Heart left ventricle (tissue), 16 donors: ENCODE data around the gene YBX2. TPM values are rescaled to one million over a fixed set of nuclear protein-coding genes. Genes with fewer than 3 reads are reported as not detected.

Source experiments
- ATAC-seq, 4 donors: fragments of 200-7000 bp; cut with Tn5 transposase; one replicate each; pipeline ENCODE4 v1.9.1; 2020 to 2022; ENCODE audit warnings: moderate library complexity in 4 of 4, mild to moderate bottlenecking in 3 of 4, moderate number of reproducible peaks in 1 of 4
- DNase-seq, 5 donors: peaks; one replicate each; pipeline ENCODE4 v3.0.0-alpha.2; 2020
- H3K27ac ChIP-seq, 12 donors: fragments of 200-600 bp; sonication (generic) in 4 of 12; one replicate each; pipeline versions ENCODE4 v1.5.0 to v1.8.0; 2016 to 2022; ENCODE audit warnings: mild to moderate bottlenecking in 2 of 12
- H3K27me3 ChIP-seq, 9 donors: fragments of 200-600 bp; sonication (generic) in 2 of 9; one replicate each; pipeline versions ENCODE4 v1.5.1 to v1.8.0; 2016 to 2022; ENCODE audit warnings: mild to moderate bottlenecking in 3 of 9
- H3K36me3 ChIP-seq, 9 donors: fragments of 200-600 bp; sonication (generic) in 2 of 9; one replicate each; pipeline versions ENCODE4 v1.5.0 to v1.8.0; 2018 to 2022; ENCODE audit warnings: mild to moderate bottlenecking in 2 of 9
- H3K4me1 ChIP-seq, 12 donors: fragments of 200-600 bp; sonication (generic) in 4 of 12; one replicate each; pipeline versions ENCODE4 v1.5.0 to v1.8.0; 2016 to 2022; ENCODE audit warnings: mild to moderate bottlenecking in 3 of 12
- H3K4me3 ChIP-seq, 12 donors: fragments of 200-600 bp; sonication (generic) in 4 of 12; one replicate each; pipeline versions ENCODE4 v1.5.0 to v1.8.0; 2017 to 2022; ENCODE audit warnings: mild to moderate bottlenecking in 9 of 12, moderate library complexity in 4 of 12
- H3K9me3 ChIP-seq, 12 donors: fragments of 200-600 bp; sonication (generic) in 4 of 12; one replicate each; pipeline versions ENCODE4 v1.5.0 to v1.8.0; 2016 to 2022; ENCODE audit warnings: mild to moderate bottlenecking in 1 of 12
- CTCF ChIP-seq, 12 donors: fragments of 200-600 bp; sonication (generic) in 4 of 12; IDR thresholded peaks; one replicate each; pipeline versions ENCODE4 v1.5.0 to v1.8.0; 2018 to 2022; ENCODE audit warnings: antibody characterized with exemption in 12 of 12, mild to moderate bottlenecking in 5 of 12
- POLR2A ChIP-seq, 2 donors: fragments of 450-650 bp; IDR thresholded peaks; one replicate each; pipeline ENCODE4 v1.6.1; 2017; ENCODE audit warnings: antibody characterized with exemption in 2 of 2, mild to moderate bottlenecking in 2 of 2, moderate library complexity in 2 of 2
- WGBS, 4 donors: extraction: QIAGEN DNeasy Blood & Tissue Kit in 2 of 4; methylation state at CpG; one replicate each; pipeline versions ENCODE4 v1.1.5 to v1.1.7; 2013 to 2018; 5-methylcytosine and 5-hydroxymethylcytosine counted together
- intact Hi-C, 10 donors: fragments of 100-400 bp; cut with DNase I; formaldehyde crosslinking; loops; one replicate each; pipeline versions ENCODE4 v1.11.1 to v1.14.2; 2022
- polyA plus RNA-seq, 2 donors: library from polyadenylated mRNA; stranded (reverse); fragments of 200-250 nt; gene quantifications; one replicate each; pipeline ENCODE4 v1.2.3, GENCODE V29; 2013
- total RNA-seq, 9 donors: library from RNA; depleted of rRNA in 2 of 9; stranded (reverse); fragments of >200 nt in 2 of 9; fragmentation: NEBNext Ultra II Directional in 3 of 9; extraction: Animal tissue kit (Norgen Biotek cat#: 25700) in 3 of 9; gene quantifications; one replicate each; pipeline versions ENCODE4 v1.1.0 to v1.2.4, GENCODE V29; 2016 to 2023
- donor health status: ischemic (EF 13 %, LVEDD 7.1; RV severe dilation, severe dysfunction).
- donor health status: healthy with polysubstance abuse.
- donor health status: DM: no; HTN: yes; CAD: no.
- donor health status: DM: no; HTN: no; CAD: no.
- donor health status: ischemic (EF 25% LVEDD 6.9; RV normal size, moderate dysfunction).
- donor health status: ischemic (EF 25% LVEDD 5.7; RV mildly dilated, moderate dysfunction).
- donor health status: healthy.
- donor health status: DM: yes; HTN: yes; CAD: no.
- donor health status: ischemic (EF 35%, LVEDD 5.7; RV mildly dilated, moderate dysfunction).
- donor health status: nonischemic (EF 11% LVEDD 7.7; RV severe dilation, severe dysfunction).
- donor health status: DM: yes; HTN: yes; CAD: no.
- donor health status: PGD.
- donor health status: ischemic (EF 29% LVEDD 5.4; RV normal size, mild dysfunction).
- donor health status: nonischemic (EF 23%, LVEDD 6.1; RV moderate dilation, normal function).

YBX2 gene
- total and polyA plus RNA-seq, 11 donors: 0.32 to 2.0 (median 0.56) TPM

DNA sequence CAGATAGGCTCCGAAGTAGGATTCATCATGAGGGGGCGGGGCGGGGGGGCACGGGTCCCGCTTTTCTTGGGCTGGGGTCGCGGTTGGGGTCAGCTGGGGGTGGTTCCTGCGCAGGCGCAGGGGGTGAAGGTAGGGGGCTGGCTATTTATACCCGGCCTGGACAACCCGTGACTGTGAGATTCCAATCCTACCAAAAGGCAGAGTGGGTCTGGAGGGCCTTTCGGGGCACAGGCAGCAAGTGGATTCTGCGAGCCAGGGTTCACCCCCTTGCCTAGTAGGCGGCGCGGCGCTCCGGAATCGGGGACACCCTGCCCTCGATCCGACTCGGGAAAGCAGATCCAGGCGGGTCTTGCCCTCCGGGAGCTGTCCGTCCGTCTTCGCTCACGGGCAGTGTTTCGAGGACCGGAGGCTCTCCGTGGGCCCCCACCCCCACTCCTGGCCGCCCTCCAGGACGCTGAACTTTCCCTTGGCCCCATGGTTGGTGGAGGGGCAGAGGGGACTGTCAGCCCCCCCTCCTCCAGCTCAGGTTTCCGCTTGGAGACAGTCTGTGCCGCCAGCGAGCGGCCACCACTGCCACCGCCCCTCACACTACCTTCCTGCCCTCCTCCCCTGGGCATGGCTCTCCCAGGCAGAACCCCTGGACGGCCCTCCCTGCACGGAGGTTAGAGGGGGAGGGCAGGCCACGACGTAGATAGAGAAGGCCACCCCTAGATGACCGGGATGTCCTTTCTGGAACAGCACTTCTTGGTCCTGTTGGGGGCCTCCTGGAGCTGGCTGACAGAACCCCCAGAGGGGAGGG lies 12.3 kb downstream of the YBX2 start:
- Histone ChIP-seq H3K4me1 (peaks cover 4 to 49% (median 21%) of the 10 kb centered on the region in 12 donors), H3K27me3 (peaks cover 0 to 24% (median 3%) of the 10 kb centered on the region in 9 donors), H3K4me3 (peak overlapping the region; percentile 19 to 76 (median 64)), H3K9me3 (no peaks in the 10 kb centered on the region), H3K27ac (peak overlapping the region; percentile 84 to 99 (median 96)), H3K36me3 (peaks cover 0 to 37% (median 8%) of the 10 kb centered on the region in 9 donors)
- TF ChIP-seq CTCF (IDR thresholded peaks at IDR 0.05): no peak
- TF ChIP-seq POLR2A (IDR thresholded peaks at IDR 0.05): peak in 1 of 2 donors; percentile 9
- DNase-seq: peak; percentile 84 to 89 (median 86)
- intact Hi-C loops: loop anchor here in 8 of 10 donors (1.0 to 10.0 kb wide), 6 partner anchors 14 to 65 kb away; partner anchors contain the start of gene ELP5 (in 1 of the 8)
- 0 to 7% (median 2%) methylated on average over 21 to 43 of the region's 43 CpGs for WGBS, 4 donors
- peak; percentile 61 to 68 (median 66) for ATAC-seq

DNA sequence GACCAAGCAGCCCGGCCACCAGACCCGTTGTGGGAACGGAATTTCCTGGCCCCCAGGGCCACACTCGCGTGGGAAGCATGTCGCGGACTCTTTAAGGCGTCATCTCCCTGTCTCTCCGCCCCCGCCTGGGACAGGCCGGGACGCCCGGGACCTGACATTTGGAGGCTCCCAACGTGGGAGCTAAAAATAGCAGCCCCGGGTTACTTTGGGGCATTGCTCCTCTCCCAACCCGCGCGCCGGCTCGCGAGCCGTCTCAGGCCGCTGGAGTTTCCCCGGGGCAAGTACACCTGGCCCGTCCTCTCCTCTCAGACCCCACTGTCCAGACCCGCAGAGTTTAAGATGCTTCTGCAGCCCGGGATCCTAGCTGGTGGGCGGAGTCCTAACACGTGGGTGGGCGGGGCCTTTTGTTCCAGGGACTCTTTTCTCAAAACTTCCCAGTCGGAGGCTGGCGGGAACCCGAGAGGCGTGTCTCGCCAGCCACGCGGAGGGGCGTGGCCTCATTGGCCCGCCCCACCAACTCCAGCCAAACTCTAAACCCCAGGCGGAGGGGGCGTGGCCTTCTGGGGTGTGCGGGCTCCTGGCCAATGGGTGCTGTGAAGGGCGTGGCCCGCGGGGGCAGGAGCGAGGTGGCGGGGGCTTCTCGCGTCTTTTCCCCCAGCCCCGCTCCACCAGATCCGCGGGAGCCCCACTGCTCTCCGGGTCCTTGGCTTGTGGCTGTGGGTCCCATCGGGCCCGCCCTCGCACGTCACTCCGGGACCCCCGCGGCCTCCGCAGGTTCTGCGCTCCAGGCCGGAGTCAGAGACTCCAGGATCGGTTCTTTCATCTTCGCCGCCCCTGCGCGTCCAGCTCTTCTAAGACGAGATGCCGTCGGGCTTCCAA lies 13.1 kb downstream of the YBX2 start, which contains the start of gene SLC2A4:
TSS of gene SLC2A4 (plus strand) at position 645 of the 879 bp plus-strand sequence. CDS start at position 862, 217 bp downstream.
- intact Hi-C loops: loop anchor here in 8 of 10 donors (1.0 to 10.0 kb wide), 6 partner anchors 15 to 66 kb away; partner anchors contain the start of gene ELP5 (in 1 of the 8)
- Histone ChIP-seq H3K9me3 (no peaks in the 10 kb centered on the region), H3K27ac (peak within 1 kb of the TSS; percentile 90 to 99 (median 96)), H3K27me3 (peaks cover 0 to 24% (median 3%) of the 10 kb centered on the region in 9 donors), H3K36me3 (peaks cover 0 to 29% (median 8%) of the 10 kb centered on the region in 9 donors), H3K4me3 (peak within 1 kb of the TSS; percentile 19 to 76 (median 64)), H3K4me1 (peaks cover 4 to 49% (median 21%) of the 10 kb centered on the region in 12 donors)
- ATAC-seq (peak; percentile 73 to 84 (median 80)), DNase-seq (peak; percentile 93 to 97 (median 96))
- TF ChIP-seq POLR2A (IDR thresholded peaks at IDR 0.05): peak; percentile 48 to 53
- TF ChIP-seq CTCF (IDR thresholded peaks at IDR 0.05): no peak
- 0% methylated on average over 43 to 71 of the region's 71 CpGs; no CpG with 5 or more reads in 1 of the 4 donors for WGBS, 4 donors

DNA sequence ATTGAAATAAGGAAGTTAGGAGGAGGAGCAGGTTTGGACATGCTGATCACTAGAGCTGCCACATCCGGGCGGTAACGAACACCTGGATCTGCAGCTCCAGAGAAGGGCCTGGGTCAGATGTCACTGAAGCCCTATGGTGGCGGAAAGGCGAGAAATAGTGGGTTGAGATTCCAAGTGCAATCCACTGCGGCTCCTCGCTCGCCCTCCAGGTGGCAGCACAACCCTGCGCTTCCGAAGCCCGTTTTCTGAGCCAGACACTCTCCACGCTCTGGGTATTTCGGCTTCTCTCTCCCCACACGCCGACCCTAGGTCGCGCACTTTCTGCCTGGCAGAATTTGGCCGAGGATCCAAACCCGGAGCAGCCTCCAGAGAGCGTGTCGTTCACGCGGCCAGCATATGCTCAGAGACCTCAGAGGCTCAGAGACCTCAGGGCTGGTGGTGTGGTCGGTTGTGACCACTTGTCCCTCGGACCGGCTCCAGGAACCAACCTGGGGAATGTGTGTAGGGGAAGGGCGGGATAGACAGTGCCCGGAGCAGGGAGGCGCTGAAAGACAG lies 13.8 kb downstream of the YBX2 start:
- Histone ChIP-seq H3K27me3 (peaks cover 0 to 24% (median 3%) of the 10 kb centered on the region in 9 donors), H3K36me3 (peaks cover 0 to 21% (median 8%) of the 10 kb centered on the region in 9 donors), H3K4me1 (peaks cover 4 to 49% (median 21%) of the 10 kb centered on the region in 12 donors), H3K9me3 (no peaks in the 10 kb centered on the region), H3K27ac (peak overlapping the region; percentile 90 to 99 (median 96)), H3K4me3 (peak overlapping the region in 11 of 12 donors; percentile 26 to 76 (median 65))
- ATAC-seq: peak; percentile 52 to 64 (median 58)
- TF ChIP-seq POLR2A (IDR thresholded peaks at IDR 0.05) (no peak), CTCF (IDR thresholded peaks at IDR 0.05) (peak; percentile 84 to 97 (median 94))
- 0 to 1% (median 0%) methylated on average over 24 to 29 of the region's 29 CpGs for WGBS, 4 donors
- intact Hi-C loops: loop anchor here in 9 of 10 donors (1.0 to 10.0 kb wide), 7 partner anchors 16 to 67 kb away; partner anchors contain the start of gene ELP5 (in 1 of the 9)
- DNase-seq: peak; percentile 84 to 91 (median 86)
